ENCODE measurements around the gene DYRK1A.

Gene DYRK1A

DNA sequence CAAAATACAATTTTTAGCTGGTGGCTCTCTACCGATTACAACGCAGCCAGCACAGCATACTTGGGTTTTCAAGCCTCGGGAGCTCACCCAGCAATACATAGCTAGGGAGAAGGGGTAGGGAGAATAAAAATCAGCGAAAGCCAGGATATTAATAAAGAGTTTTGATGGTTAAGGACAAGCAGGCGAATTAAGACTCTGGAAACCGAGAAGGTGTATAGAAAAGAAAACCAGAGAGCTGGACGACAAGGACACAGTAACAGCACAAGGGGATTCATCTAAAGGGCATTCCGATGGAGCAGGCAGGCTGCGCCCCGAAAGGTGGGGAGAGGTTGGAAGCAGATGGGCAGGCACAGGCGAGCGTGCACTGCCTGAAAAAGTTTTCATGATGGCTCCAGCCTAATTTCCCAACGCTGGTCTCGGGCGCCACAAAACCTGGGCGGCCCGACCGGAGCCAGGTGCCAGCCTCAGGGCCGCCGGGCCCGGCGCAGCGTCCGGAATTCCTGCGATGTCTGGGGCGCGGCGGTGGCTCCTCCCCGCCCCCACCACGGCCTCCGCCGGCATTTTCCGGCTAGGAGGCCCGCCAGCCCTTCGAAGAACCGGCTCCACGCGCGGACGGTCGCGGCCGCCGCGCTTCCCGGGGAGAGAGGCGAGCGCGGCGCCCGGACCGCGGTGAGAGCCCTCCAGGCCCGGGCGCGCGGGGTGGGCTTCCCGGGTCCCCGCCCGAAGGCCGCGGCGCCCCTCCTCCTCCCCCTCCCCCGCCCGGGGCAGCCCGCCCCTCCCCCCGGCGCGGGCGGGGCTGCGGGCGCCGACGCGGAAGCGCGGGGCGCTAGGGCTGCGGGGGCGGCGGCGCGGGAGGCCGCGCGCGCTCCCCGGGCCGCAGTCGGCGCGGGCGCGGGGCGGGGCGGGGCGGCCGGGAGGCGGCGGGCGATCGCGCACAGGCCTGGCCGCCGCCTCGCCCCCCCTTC is 774 bp upstream of the DYRK1A start:
- DNase-seq = no peak

- no peak for DNase-seq
Measured at GRCh38 chr21:37367336-37367702, 746 bp downstream of the DYRK1A start.

- DNase-seq = no peak
Measured at GRCh38 chr21:37367703-37368540, 1.3 kb downstream of the DYRK1A start.

- DNase-seq = no peak
Measured at GRCh38 chr21:37368541-37369279, 2.1 kb downstream of the DYRK1A start.

- DNase-seq = no peak
Measured at GRCh38 chr21:37369307-37369854, 2.8 kb downstream of the DYRK1A start.

GRCh38 chr21:37370152-37371040 is 3.8 kb downstream of the DYRK1A start:
- DNase-seq = no peak

DNA sequence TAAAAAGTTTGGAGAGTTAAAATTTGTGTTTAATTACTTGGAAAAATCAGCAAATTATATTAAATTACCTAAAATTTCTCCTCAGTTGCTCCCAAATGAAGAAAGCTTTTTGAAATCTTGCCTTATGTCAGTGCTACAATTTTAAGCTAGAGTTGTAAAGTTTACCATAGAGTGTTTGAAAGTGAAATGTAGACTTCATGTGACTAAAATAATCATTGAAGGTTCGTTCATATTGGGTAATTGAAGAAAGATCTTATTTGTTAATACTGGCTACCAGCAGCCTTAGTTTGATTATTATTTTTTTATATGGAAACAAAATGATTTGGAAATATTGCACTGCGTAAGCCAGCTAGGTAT is 4.4 kb downstream of the DYRK1A start:
- no peak for DNase-seq

- no peak for DNase-seq
Measured at GRCh38 chr21:37372127-37372731, 5.7 kb downstream of the DYRK1A start.

GRCh38 chr21:37372951-37373350 is 6.4 kb downstream of the DYRK1A start:
- DNase-seq = no peak

- DNase-seq = no peak
Measured at GRCh38 chr21:37373539-37373938, 7.0 kb downstream of the DYRK1A start.

DNA sequence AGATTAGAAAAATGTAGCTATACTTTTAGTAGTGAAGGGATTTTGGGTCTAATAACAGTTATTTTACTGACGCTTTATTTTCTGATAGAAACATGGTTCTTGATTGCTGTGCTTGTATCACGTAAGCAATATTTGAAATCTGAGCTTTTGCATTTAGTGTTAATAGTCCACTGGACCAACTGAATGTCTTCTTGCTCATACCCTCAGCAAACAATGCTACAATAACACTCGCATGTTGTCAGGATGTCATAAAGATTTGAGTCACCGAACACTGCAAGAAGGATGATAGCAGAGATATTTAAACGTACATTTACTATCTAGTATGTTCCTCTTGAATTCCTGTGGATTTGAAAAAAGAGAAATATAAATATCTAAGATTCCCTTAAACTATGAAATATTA is 7.5 kb downstream of the DYRK1A start:
- no peak for DNase-seq

DNA sequence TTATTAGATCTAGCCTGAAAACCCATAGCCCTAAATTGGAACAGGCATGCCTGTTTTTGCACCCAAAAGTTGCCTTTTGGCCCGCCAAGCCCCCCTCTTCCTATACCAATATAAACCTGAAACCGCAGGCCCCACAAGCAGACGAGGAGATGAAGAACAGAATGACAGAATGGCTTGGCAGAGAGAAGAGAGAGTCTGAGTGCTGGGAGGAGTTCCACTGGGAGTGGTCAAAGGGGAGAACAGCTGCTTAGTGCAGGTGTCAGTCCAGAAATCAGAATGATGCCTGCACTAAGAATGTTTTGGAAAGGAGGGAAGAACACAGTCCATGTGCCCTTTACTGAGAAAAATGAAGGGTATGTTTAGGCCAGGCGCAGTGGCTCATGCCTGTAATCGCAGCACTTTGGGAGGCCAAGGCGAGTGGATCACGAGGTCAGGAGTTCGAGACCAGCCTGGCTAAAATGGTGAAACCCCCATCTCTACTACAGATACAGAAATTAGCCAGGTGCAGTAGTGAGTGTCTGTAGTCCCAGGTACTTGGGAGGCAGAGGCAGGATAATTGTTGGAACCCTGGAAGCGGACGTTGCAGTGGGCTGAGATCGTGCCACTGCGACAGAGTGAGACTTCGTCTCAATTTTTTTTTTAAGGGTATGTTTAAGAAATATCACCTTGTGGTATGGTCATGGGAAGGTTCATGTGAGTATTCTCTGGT is 9.4 kb downstream of the DYRK1A start:
- DNase-seq = no peak

GRCh38 chr21:37378700-37379139 is 12.1 kb downstream of the DYRK1A start:
- DNase-seq = no peak

- DNase-seq = no peak
Measured at GRCh38 chr21:37380349-37381323, 14.1 kb downstream of the DYRK1A start.

GRCh38 chr21:37381883-37382585 is 15.5 kb downstream of the DYRK1A start:
- DNase-seq = no peak

- no peak for DNase-seq
Measured at GRCh38 chr21:37383086-37383485, 16.5 kb downstream of the DYRK1A start.

GRCh38 chr21:37383784-37384311 is 17.3 kb downstream of the DYRK1A start:
- DNase-seq = no peak

GRCh38 chr21:37384416-37384815 is 17.8 kb downstream of the DYRK1A start:
- no peak for DNase-seq
